H1 (cell line): ENCODE measurements around the gene R3HDM2.

ENCODE experiments used
- CEBPB ChIP-seq: IDR thresholded peaks from 2 replicates; pipeline ENCODE4 v1.6.1; 2012; ENCODE audit warnings: low read depth, low read length
- CHD1 ChIP-seq: IDR thresholded peaks from 2 replicates; pipeline ENCODE4 v1.6.1; 2012; ENCODE audit warnings: low read depth, low read length, improper control_type of control experiment
- CREB1 ChIP-seq: IDR thresholded peaks from 2 replicates; pipeline ENCODE4 v1.6.1; 2012; ENCODE audit warnings: inconsistent platforms
- CTCF ChIP-seq, 3 experiments: IDR thresholded peaks; 1 replicate in 2 of 3; 2 replicates in 1 of 3; pipeline versions ENCODE4 v1.5.1 to v1.6.1; 2011; ENCODE audit warnings: low read length in 3 of 3, mild to moderate bottlenecking in 3 of 3, inconsistent platforms in 2 of 3, low read depth in 1 of 3, moderate library complexity in 1 of 3; ENCODE audit not compliant: insufficient read depth in 1 of 3; ENCODE audit errors: control extremely low read depth in 1 of 3
- EP300 ChIP-seq, 2 experiments: IDR thresholded peaks; 1 replicate in 1 of 2; 2 replicates in 1 of 2; pipeline ENCODE4 v1.6.1; 2011 to 2012; ENCODE audit warnings: low read depth in 2 of 2, low read length in 2 of 2, mild to moderate bottlenecking in 2 of 2, borderline replicate concordance in 1 of 2, inconsistent platforms in 1 of 2, moderate library complexity in 1 of 2
- EZH2 ChIP-seq: fragments of 200-600 bp; sonication (generic); IDR thresholded peaks from 2 replicates; pipeline ENCODE4 v1.7.1; 2012; ENCODE audit warnings: low read depth, mild to moderate bottlenecking, moderate library complexity, low read length, inconsistent platforms; ENCODE audit not compliant: severe bottlenecking
- MAX ChIP-seq: IDR thresholded peaks from 2 replicates; pipeline ENCODE4 v1.6.1; 2012; ENCODE audit warnings: inconsistent platforms
- NRF1 ChIP-seq: IDR thresholded peaks from 2 replicates; pipeline ENCODE4 v1.6.1; 2011; ENCODE audit warnings: mild to moderate bottlenecking, low read depth, low read length, improper control_type of control experiment
- POLR2A ChIP-seq, 2 experiments: IDR thresholded peaks; 1 replicate in 1 of 2; 2 replicates in 1 of 2; pipeline ENCODE4 v1.6.1; 2011; ENCODE audit warnings: low read depth in 2 of 2, low read length in 2 of 2, mild to moderate bottlenecking in 2 of 2; ENCODE audit errors: control extremely low read depth in 1 of 2
- SRF ChIP-seq: IDR thresholded peaks from 2 replicates; pipeline ENCODE4 v1.6.1; 2011; ENCODE audit warnings: mild to moderate bottlenecking, low read depth, low read length, moderate library complexity
- TAF1 ChIP-seq: IDR thresholded peaks from 2 replicates; pipeline ENCODE4 v1.6.1; 2011; ENCODE audit warnings: mild to moderate bottlenecking, low read depth, low read length
- USF2 ChIP-seq: IDR thresholded peaks from 2 replicates; pipeline ENCODE4 v1.6.1; 2011; ENCODE audit warnings: low read length, improper control_type of control experiment

- TF ChIP-seq SRF (no peak), CTCF (IDR thresholded peaks at IDR 0.05; ENCODE audit: control extremely low read depth in 1 of 3, insufficient read depth in 1 of 3, low read depth in 1 of 3, low read length in 3 of 3) (no peak), USF2 (no peak), EP300 (IDR thresholded peaks at IDR 0.05; ENCODE audit: borderline replicate concordance in 1 of 2, low read depth in 2 of 2, low read length in 2 of 2) (no peak), EZH2 (no peak), POLR2A (IDR thresholded peaks at IDR 0.05; ENCODE audit: control extremely low read depth in 1 of 2, low read depth in 2 of 2, low read length in 2 of 2) (no peak), NRF1 (no peak), CEBPB (no peak), CREB1 (no peak), MAX (no peak), CHD1 (no peak), TAF1 (no peak)
Observed at GRCh38 chr12:57222286-57223190, 208.3 kb downstream of the R3HDM2 start.
